Raji (cell line): ENCODE results near the gene SPINT3.

ENCODE experiments used
- POLR2A ChIP-seq: IDR thresholded peaks from 2 replicates; pipeline ENCODE4 v1.6.1; 2011; ENCODE audit warnings: low read depth, low read length, control low read depth; ENCODE audit not compliant: insufficient read depth

Gene SPINT3

GRCh38 chr20:45515147-45515913 lies at the start of gene SPINT3:
TSS of gene SPINT3 (minus strand) at chr20:45515622. CDS start at chr20:45515608, 14 bp downstream.
- TF ChIP-seq POLR2A: no peak

GRCh38 chr20:45564760-45565276 lies 49.4 kb upstream of the SPINT3 start:
- no peak for TF ChIP-seq POLR2A

- TF ChIP-seq POLR2A: no peak
These were observed 39.8 kb upstream of the SPINT3 start for GRCh38 chr20:45555198-45555597.

GRCh38 chr20:45552456-45552855 lies 37.0 kb upstream of the SPINT3 start:
- TF ChIP-seq POLR2A: no peak

- no peak for TF ChIP-seq POLR2A
These were observed 35.3 kb upstream of the SPINT3 start for GRCh38 chr20:45550765-45551164.

- TF ChIP-seq POLR2A: no peak
These were observed 33.0 kb upstream of the SPINT3 start for GRCh38 chr20:45548410-45548809.

GRCh38 chr20:45547206-45547770 lies 31.9 kb upstream of the SPINT3 start, which contains the start of gene EPPIN:
TSS of gene EPPIN (minus strand) at chr20:45547401. CDS start at chr20:45547357, 44 bp downstream.
- no peak for TF ChIP-seq POLR2A

- TF ChIP-seq POLR2A: no peak
These were observed 30.5 kb upstream of the SPINT3 start for GRCh38 chr20:45545754-45546453.

- no peak for TF ChIP-seq POLR2A
These were observed 29.9 kb upstream of the SPINT3 start for GRCh38 chr20:45545351-45545750.

- no peak for TF ChIP-seq POLR2A
These were observed 24.0 kb upstream of the SPINT3 start, which contains the start of gene WFDC6 for GRCh38 chr20:45539382-45539781. TSS of gene WFDC6 (minus strand) at chr20:45539482. CDS start at chr20:45539407, 75 bp downstream.

- TF ChIP-seq POLR2A: no peak
These were observed 22.9 kb upstream of the SPINT3 start for GRCh38 chr20:45538209-45538799.

GRCh38 chr20:45527294-45527693 lies 11.9 kb upstream of the SPINT3 start:
- TF ChIP-seq POLR2A: no peak

GRCh38 chr20:45523821-45524220 lies 8.4 kb upstream of the SPINT3 start:
- no peak for TF ChIP-seq POLR2A

GRCh38 chr20:45518282-45518681 lies 2.9 kb upstream of the SPINT3 start:
- no peak for TF ChIP-seq POLR2A

- no peak for TF ChIP-seq POLR2A
These were observed 5.1 kb downstream of the SPINT3 start for GRCh38 chr20:45510242-45510862.
